ENCODE results near the gene MACROD2. TPM values are rescaled to one million over a fixed set of nuclear protein-coding genes. Genes with fewer than 3 reads are reported as not detected.

Gene MACROD2
- total RNA-seq, 1 experiment from 2014 or later: 3.1 TPM

DNA sequence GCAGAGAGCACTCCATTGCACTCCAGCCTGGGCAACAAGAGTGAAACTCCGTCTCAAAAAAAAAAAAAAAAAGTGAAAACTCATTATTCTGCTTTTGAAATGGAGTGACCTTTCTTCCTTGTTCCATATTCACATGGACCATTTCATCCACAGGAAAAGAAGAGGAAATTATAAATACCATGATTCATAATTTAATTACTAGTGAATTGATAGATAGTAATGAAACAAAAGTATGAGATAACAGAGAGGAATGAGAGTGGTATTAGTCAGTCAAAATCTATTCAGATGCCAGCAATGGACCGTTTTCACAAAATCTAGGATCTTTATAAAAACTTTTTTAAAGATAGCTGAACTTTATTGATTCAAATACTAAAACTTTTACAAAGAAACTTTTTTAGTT lies 785.2 kb downstream of the MACROD2 start:
- H3K27me3 Mint-ChIP-seq (ENCODE audit: insufficient read depth, unreplicated experiment): no peaks in the 10 kb centered on the region
- no peaks in the 10 kb centered on the region for H3K36me3 Mint-ChIP-seq (ENCODE audit: insufficient read depth, unreplicated experiment)
- ChIA-PET POLR2A (no interaction called here), CTCF (interaction anchor here (0.9 to 1.5 kb wide), 2 partner anchors 10 to 189 kb away, joined by 3 to 4 read pairs; no protein-coding TSS in a partner anchor)
- H3K27ac Mint-ChIP-seq (ENCODE audit: low read depth, unreplicated experiment): no peak overlapping the region
- intact Hi-C loops (cut with micrococcal nuclease): no loop called here
- H3K4me1 Mint-ChIP-seq (ENCODE audit: insufficient read depth, unreplicated experiment): peaks cover 5% of the 10 kb centered on the region
- H3K9me3 Mint-ChIP-seq (ENCODE audit: unreplicated experiment): no peaks in the 10 kb centered on the region
- no peak overlapping the region for H3K4me3 Mint-ChIP-seq (ENCODE audit: unreplicated experiment)
- DNase-seq (ENCODE audit: unreplicated experiment): no peak
- no TSS peak for BruUV-seq (replicated peaks)
- no peak for TF ChIP-seq CTCF (IDR thresholded peaks at IDR 0.05; ENCODE audit: unreplicated experiment)

DNA sequence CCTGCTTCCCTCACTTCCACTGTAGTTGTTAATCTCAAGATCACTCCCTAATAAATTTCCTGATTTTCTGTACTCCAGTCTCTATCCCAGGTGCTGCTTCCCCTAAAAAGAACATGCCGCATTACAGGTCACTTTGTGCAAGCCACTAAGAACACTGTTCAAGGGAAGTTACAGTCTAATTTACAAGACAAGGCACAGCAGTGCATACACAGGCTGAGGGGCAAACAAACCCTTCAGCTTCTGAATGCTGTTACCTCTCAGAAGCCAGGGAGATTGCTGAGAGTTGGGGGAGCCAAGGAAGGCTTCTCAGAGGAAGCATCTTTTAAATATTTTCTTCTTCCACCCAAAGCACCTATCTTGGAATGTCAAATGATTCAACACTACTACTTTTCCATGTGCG lies 787.4 kb downstream of the MACROD2 start:
- no peak overlapping the region for H3K4me3 Mint-ChIP-seq (ENCODE audit: unreplicated experiment)
- no peak for TF ChIP-seq CTCF (IDR thresholded peaks at IDR 0.05; ENCODE audit: unreplicated experiment)
- ChIA-PET POLR2A (interaction anchor here (1.2 kb wide), 1 partner anchor 36 kb away, joined by 3 read pairs; no protein-coding TSS in a partner anchor), CTCF (no interaction called here)
- no peak overlapping the region for H3K27ac Mint-ChIP-seq (ENCODE audit: low read depth, unreplicated experiment)
- intact Hi-C loops (cut with micrococcal nuclease): no loop called here
- no peak for DNase-seq (ENCODE audit: unreplicated experiment)
- H3K36me3 Mint-ChIP-seq (ENCODE audit: insufficient read depth, unreplicated experiment): no peaks in the 10 kb centered on the region
- H3K4me1 Mint-ChIP-seq (ENCODE audit: insufficient read depth, unreplicated experiment): no peaks in the 10 kb centered on the region
- H3K9me3 Mint-ChIP-seq (ENCODE audit: unreplicated experiment): no peaks in the 10 kb centered on the region
- no peaks in the 10 kb centered on the region for H3K27me3 Mint-ChIP-seq (ENCODE audit: insufficient read depth, unreplicated experiment)
- BruUV-seq (replicated peaks): no TSS peak

DNA sequence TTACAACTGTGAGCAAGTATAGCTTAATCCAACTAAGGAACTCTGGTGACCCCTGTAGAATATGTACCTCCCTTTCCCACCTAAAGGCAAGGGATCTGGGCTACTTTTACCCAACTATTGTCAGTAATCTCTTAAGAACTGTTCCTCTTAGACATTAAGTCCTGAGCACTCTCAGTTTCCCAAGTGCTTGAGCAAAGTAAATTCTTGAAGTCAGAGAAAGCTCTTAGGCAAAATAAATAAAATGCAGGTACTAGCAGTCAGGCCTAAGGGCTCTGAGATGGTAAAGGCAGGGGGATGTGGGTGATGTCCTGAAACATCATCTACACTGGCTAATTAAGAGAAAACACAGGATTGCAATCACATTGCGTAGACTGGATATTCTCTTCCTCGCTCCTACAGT lies 788.5 kb downstream of the MACROD2 start:
- Mint-ChIP-seq H3K36me3 (ENCODE audit: insufficient read depth, unreplicated experiment) (no peaks in the 10 kb centered on the region), H3K27ac (ENCODE audit: low read depth, unreplicated experiment) (no peak overlapping the region), H3K9me3 (ENCODE audit: unreplicated experiment) (no peaks in the 10 kb centered on the region), H3K4me1 (ENCODE audit: insufficient read depth, unreplicated experiment) (no peaks in the 10 kb centered on the region), H3K27me3 (ENCODE audit: insufficient read depth, unreplicated experiment) (no peaks in the 10 kb centered on the region), H3K4me3 (ENCODE audit: unreplicated experiment) (no peak overlapping the region)
- BruUV-seq (replicated peaks): no TSS peak
- no peak for DNase-seq (ENCODE audit: unreplicated experiment)
- no peak for TF ChIP-seq CTCF (IDR thresholded peaks at IDR 0.05; ENCODE audit: unreplicated experiment)
- CTCF ChIA-PET: interaction anchor here (0.6 to 0.8 kb wide), 4 partner anchors 11 to 297 kb away, joined by 3 to 6 read pairs (median 4); no protein-coding TSS in a partner anchor
- POLR2A ChIA-PET: interaction anchor here (0.7 to 1.2 kb wide), 2 partner anchors 35 to 192 kb away, joined by 3 read pairs; no protein-coding TSS in a partner anchor
- intact Hi-C loops (cut with micrococcal nuclease): no loop called here

GRCh38 chr20:14785065-14785743 lies 789.9 kb downstream of the MACROD2 start:
- intact Hi-C loops (cut with micrococcal nuclease): no loop called here
- H3K36me3 Mint-ChIP-seq (ENCODE audit: insufficient read depth, unreplicated experiment): no peaks in the 10 kb centered on the region
- no peak overlapping the region for H3K27ac Mint-ChIP-seq (ENCODE audit: low read depth, unreplicated experiment)

More at GRCh38 chr20:14785065-14785743, 789.9 kb downstream of the MACROD2 start:
- Mint-ChIP-seq H3K9me3 (ENCODE audit: unreplicated experiment) (no peaks in the 10 kb centered on the region), H3K4me1 (ENCODE audit: insufficient read depth, unreplicated experiment) (no peaks in the 10 kb centered on the region), H3K27me3 (ENCODE audit: insufficient read depth, unreplicated experiment) (no peaks in the 10 kb centered on the region), H3K4me3 (ENCODE audit: unreplicated experiment) (no peak overlapping the region)
- POLR2A ChIA-PET: no interaction called here
- TF ChIP-seq CTCF (IDR thresholded peaks at IDR 0.05; ENCODE audit: unreplicated experiment): no peak
- CTCF ChIA-PET: interaction anchor here (0.6 to 0.7 kb wide), 3 partner anchors 16 to 967 kb away, joined by 3 read pairs; no protein-coding TSS in a partner anchor
- DNase-seq (ENCODE audit: unreplicated experiment): no peak
- BruUV-seq (replicated peaks): no TSS peak

Data from MCF 10A (cell line).